Calu3 (cell line): ENCODE measurements around the gene TEX22. TPM values are rescaled to one million over a fixed set of nuclear protein-coding genes. Genes with fewer than 3 reads are reported as not detected.

Source experiments
- BruUV-seq: library from RNA; stranded (reverse); fragments of 400-500 nt; replicated peaks from 2 replicates; lab custom pipeline; 2021; lab: Mats Ljungman, UMichigan
- CTCF ChIA-PET: fragments of 300-600 bp; sonication (Branson Sonifier 250); formaldehyde crosslinking; loops from one replicate; lab custom pipeline; 2022; ENCODE audit warnings: antibody characterized with exemption; lab: Charles Lee
- DNase-seq: peaks from one replicate; pipeline ENCODE4 v3.0.0; 2022
- H3K27ac Mint-ChIP-seq: one replicate; pipeline ENCODE4 v1.8.0; 2022; ENCODE audit warnings: mixed read lengths; ENCODE audit not compliant: unreplicated experiment
- H3K27me3 Mint-ChIP-seq: one replicate; pipeline ENCODE4 v1.8.0; 2022; ENCODE audit warnings: mixed read lengths; ENCODE audit not compliant: unreplicated experiment
- H3K36me3 Mint-ChIP-seq: one replicate; pipeline ENCODE4 v1.8.0; 2022; ENCODE audit warnings: mild to moderate bottlenecking, moderate library complexity, mixed read lengths; ENCODE audit not compliant: insufficient read depth, unreplicated experiment
- H3K4me1 Mint-ChIP-seq: one replicate; pipeline ENCODE4 v1.8.0; 2022; ENCODE audit warnings: mild to moderate bottlenecking, low read depth, mixed read lengths; ENCODE audit not compliant: unreplicated experiment
- H3K4me3 Mint-ChIP-seq: one replicate; pipeline ENCODE4 v1.8.0; 2022; ENCODE audit warnings: mild to moderate bottlenecking, low read depth, moderate library complexity, mixed read lengths; ENCODE audit not compliant: unreplicated experiment
- H3K9me3 Mint-ChIP-seq: one replicate; pipeline ENCODE4 v1.8.0; 2022; ENCODE audit warnings: low read depth, mixed read lengths; ENCODE audit not compliant: unreplicated experiment
- intact Hi-C: fragments of 100-400 bp; cut with micrococcal nuclease; formaldehyde crosslinking; loops from one replicate; pipeline ENCODE4 v1.10.0; 2022; ENCODE audit not compliant: unreplicated experiment
- total RNA-seq: library from RNA; stranded (reverse); gene quantifications from 2 replicates; pipeline ENCODE4 v1.2.3, GENCODE V29; 2022
- TF ChIP-seq, protein P1 (sequence below): fragments of 200-600 bp; IDR thresholded peaks from one replicate; pipeline ENCODE4 v1.8.0; 2022; ENCODE audit warnings: antibody characterized with exemption; ENCODE audit not compliant: unreplicated experiment

Gene TEX22
- total RNA-seq, 1 experiment from 2014 or later: 2.8 TPM

- no peaks in the 10 kb centered on the region for H3K9me3 Mint-ChIP-seq
- no peaks in the 10 kb centered on the region for H3K4me1 Mint-ChIP-seq
- BruUV-seq: no TSS peak
- H3K27ac Mint-ChIP-seq: no peak overlapping the region
- DNase-seq: no peak
- CTCF ChIA-PET: interaction anchor here (0.6 kb wide), 1 partner anchor 82 kb away, joined by 4 read pairs; no protein-coding TSS in a partner anchor
- H3K4me3 Mint-ChIP-seq: no peak overlapping the region
- H3K27me3 Mint-ChIP-seq: no peaks in the 10 kb centered on the region
- TF ChIP-seq, protein P1, sequence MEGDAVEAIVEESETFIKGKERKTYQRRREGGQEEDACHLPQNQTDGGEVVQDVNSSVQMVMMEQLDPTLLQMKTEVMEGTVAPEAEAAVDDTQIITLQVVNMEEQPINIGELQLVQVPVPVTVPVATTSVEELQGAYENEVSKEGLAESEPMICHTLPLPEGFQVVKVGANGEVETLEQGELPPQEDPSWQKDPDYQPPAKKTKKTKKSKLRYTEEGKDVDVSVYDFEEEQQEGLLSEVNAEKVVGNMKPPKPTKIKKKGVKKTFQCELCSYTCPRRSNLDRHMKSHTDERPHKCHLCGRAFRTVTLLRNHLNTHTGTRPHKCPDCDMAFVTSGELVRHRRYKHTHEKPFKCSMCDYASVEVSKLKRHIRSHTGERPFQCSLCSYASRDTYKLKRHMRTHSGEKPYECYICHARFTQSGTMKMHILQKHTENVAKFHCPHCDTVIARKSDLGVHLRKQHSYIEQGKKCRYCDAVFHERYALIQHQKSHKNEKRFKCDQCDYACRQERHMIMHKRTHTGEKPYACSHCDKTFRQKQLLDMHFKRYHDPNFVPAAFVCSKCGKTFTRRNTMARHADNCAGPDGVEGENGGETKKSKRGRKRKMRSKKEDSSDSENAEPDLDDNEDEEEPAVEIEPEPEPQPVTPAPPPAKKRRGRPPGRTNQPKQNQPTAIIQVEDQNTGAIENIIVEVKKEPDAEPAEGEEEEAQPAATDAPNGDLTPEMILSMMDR: no peak
- H3K36me3 Mint-ChIP-seq: peaks cover 18% of the 10 kb centered on the region
- intact Hi-C loops: no loop called here
Observed at GRCh38 chr14:105377555-105378182, 20.7 kb upstream of the TEX22 start.

- no peak for DNase-seq
- Mint-ChIP-seq H3K9me3 (no peaks in the 10 kb centered on the region), H3K36me3 (peaks cover 22% of the 10 kb centered on the region), H3K27ac (no peak overlapping the region), H3K27me3 (no peaks in the 10 kb centered on the region), H3K4me1 (no peaks in the 10 kb centered on the region), H3K4me3 (no peak overlapping the region)
- TF ChIP-seq, protein P1: no peak
- intact Hi-C loops: no loop called here
- BruUV-seq: no TSS peak
- CTCF ChIA-PET: no interaction called here
Observed at GRCh38 chr14:105378199-105378598, 20.1 kb upstream of the TEX22 start.

GRCh38 chr14:105378873-105379685 is 19.3 kb upstream of the TEX22 start:
- Mint-ChIP-seq H3K36me3 (peaks cover 25% of the 10 kb centered on the region), H3K27me3 (no peaks in the 10 kb centered on the region), H3K4me1 (no peaks in the 10 kb centered on the region), H3K9me3 (no peaks in the 10 kb centered on the region), H3K4me3 (no peak overlapping the region), H3K27ac (no peak overlapping the region)
- TF ChIP-seq, protein P1: no peak
- DNase-seq: no peak
- CTCF ChIA-PET: no interaction called here
- BruUV-seq: no TSS peak
- intact Hi-C loops: no loop called here

GRCh38 chr14:105379946-105380345 is 18.4 kb upstream of the TEX22 start:
- Mint-ChIP-seq H3K27ac (no peak overlapping the region), H3K9me3 (no peaks in the 10 kb centered on the region), H3K4me3 (no peak overlapping the region), H3K27me3 (no peaks in the 10 kb centered on the region), H3K4me1 (no peaks in the 10 kb centered on the region), H3K36me3 (peaks cover 25% of the 10 kb centered on the region)
- CTCF ChIA-PET: no interaction called here
- BruUV-seq: no TSS peak
- DNase-seq: no peak
- TF ChIP-seq, protein P1: no peak
- intact Hi-C loops: no loop called here
